ENCODE results near the gene GPR160.

DNA sequence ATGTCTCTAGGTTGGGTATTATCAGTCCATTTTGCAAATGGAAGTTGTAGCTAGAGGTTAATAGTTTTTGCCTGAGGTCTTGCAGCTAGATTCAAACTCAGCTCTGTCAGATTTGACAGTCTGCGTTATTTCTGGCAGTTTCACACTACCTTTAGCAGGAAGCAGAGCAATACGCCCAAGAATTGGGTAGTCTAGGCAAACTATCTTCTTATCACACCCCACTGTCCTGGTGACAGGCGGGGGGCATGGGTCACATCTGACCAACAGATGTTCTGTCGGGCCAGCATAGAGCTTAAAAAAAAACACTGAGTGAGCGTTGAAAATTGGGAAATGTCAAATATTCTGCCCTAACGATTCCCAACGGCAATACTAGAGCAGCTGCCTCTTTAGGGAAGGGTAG, 5.7 kb downstream of the GPR160 start:
- TF ChIP-seq, protein P1, sequence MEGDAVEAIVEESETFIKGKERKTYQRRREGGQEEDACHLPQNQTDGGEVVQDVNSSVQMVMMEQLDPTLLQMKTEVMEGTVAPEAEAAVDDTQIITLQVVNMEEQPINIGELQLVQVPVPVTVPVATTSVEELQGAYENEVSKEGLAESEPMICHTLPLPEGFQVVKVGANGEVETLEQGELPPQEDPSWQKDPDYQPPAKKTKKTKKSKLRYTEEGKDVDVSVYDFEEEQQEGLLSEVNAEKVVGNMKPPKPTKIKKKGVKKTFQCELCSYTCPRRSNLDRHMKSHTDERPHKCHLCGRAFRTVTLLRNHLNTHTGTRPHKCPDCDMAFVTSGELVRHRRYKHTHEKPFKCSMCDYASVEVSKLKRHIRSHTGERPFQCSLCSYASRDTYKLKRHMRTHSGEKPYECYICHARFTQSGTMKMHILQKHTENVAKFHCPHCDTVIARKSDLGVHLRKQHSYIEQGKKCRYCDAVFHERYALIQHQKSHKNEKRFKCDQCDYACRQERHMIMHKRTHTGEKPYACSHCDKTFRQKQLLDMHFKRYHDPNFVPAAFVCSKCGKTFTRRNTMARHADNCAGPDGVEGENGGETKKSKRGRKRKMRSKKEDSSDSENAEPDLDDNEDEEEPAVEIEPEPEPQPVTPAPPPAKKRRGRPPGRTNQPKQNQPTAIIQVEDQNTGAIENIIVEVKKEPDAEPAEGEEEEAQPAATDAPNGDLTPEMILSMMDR (IDR thresholded peaks at IDR 0.05) = no peak
- no peak for TF ChIP-seq POLR2A (IDR thresholded peaks at IDR 0.05)

Data from body of pancreas (tissue), 4 donors.